M059J (cell line): ENCODE measurements around the gene RFX3. TPM values are rescaled to one million over a fixed set of nuclear protein-coding genes. Genes with fewer than 3 reads are reported as not detected.
A peak's percentile ranks its signal among the peaks of the same experiment; 100 is the strongest.

Experiments used
- DNase-seq: peaks from one replicate; pipeline ENCODE4 v3.0.0-alpha.2; 2012; ENCODE audit warnings: low read depth
- total RNA-seq: library from RNA; depleted of rRNA; stranded (reverse); fragments of >200 nt; shearing (Covaris generic); gene quantifications from 2 replicates; pipeline ENCODE4 v1.2.3, GENCODE V29; 2014

RFX3 gene
- total RNA-seq, 1 experiment from 2014 or later, result 3.1 TPM

DNA sequence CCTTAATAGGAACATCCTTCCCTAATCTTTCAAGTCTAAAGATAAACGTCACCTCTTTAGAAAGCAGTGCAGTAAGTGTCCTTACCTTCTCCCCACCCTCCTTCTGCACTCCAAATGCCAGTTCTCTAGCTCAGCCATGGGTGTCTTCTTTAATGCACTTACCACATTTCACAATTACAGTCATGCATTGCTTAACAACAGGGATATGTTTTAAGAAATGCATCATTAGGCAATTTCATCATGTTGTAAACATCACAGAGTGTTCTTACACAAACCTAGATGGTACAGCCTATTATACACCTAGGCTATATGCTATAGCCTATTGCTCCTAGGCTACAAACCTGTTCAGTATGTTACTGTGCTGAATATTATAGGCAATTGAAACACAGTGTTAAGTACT lies 91.2 kb downstream of the RFX3 start:
- no peak for DNase-seq

DNA sequence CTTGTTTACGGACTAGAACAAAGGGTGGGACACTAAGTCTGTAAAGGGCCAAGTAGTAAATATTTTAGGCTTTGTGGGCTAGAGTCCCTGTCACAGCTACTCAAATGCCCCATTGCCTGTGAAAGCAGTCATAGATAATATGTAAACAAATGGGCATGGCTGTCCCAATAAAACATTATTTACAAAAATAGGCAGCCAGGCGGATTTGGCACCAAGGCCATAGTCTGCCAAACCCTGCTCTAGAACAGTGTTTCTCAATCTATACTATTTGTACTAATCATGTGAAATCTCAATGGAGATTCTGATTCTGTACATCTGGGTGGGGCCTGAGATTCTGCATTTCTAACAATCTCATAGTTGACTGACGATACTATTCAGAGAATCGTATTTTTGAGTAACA lies 92.0 kb downstream of the RFX3 start:
- DNase-seq, result no peak

DNA sequence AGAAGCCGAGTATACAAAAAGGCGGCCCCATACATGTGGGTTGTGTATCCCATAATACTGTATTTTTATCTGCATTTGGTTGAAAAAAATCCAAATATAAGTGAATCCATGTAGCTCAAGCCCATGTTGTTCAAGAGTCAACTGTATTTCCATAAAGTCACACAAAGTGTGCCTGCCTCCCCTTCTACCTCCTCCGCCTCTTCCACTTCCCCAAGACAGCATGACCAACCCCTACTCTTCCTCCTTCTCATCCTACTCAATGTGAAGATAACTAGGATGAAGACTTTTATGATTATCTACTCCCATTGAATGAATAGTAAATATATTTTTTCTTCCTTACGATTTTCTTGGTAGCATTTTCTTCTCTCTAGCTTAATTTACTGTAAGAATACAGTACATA lies 92.7 kb downstream of the RFX3 start:
- no peak for DNase-seq

DNA sequence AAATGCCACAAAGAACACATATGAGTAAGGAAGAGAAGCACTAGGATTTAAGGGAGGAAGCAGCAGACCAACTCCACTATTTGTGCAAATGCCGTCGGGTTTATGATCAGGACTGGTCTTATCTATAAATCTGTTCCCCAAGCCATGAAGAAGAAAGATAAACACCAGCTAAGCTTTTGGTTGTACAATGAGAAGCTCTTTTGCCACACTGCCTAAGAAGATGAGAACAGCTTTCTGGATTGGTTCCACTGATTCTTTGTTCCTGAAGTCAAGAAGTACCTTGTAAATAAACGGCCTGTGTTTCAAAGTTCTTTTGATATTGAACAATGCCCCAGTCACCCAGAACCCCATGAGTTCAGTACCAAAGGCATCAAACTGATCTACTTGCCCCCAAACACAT lies 93.9 kb downstream of the RFX3 start:
- DNase-seq, result no peak

DNA sequence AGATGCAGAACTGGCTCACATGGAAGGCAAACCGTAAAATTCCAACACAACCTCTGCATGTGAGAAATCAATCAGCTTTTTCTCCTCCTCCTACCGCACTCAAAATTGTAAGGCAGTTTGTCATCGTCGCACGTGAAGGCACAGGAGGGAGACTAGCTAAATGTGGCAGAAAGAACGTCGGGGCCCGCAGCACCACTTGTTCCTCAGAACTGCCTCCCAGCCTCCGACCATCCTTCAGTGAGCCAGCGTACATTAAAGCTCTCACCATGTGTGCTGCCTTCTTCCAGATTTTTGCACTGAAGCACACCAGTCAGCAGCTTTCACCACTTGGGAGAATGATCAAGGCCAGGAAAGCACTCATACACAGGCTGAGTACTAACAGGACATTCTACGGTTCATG lies 105.9 kb downstream of the RFX3 start:
- DNase-seq, result no peak

DNA sequence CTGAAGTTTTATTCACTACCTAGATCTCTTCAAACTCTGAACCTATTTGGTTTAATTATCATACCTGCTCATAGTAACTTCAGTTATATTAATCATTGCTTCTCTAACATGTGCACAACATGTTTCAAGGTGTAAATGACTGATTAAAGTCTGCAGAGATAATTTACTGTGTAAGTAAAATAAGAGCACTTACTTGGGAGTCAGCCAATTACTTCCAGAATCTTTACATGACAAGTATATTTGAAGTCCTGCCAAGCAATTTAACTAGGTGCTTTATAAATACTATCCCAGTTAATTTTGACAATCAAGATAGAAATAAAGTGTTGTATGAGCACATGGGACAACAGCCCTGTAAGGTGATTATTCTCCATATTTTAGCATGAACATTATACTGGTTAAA lies 109.9 kb downstream of the RFX3 start:
- DNase-seq, result no peak

DNA sequence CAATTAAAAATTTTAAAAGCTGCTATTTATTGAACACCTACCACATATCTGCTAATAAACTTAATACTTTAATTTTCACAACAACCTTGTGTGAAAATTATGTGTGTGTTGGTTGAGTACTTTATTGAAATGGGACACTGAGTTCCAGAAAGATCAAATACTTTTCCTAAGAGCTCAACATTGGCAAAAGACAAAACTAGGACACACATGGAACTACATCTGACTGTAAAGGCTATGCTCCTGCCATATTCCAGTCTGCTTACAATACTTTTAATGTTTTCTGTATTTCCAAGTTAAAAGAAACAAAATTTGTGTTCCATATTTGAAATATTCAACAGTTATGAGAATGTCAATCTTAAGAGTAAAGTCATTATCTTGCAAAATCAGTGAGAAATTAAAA lies 111.8 kb downstream of the RFX3 start:
- no peak for DNase-seq

DNA sequence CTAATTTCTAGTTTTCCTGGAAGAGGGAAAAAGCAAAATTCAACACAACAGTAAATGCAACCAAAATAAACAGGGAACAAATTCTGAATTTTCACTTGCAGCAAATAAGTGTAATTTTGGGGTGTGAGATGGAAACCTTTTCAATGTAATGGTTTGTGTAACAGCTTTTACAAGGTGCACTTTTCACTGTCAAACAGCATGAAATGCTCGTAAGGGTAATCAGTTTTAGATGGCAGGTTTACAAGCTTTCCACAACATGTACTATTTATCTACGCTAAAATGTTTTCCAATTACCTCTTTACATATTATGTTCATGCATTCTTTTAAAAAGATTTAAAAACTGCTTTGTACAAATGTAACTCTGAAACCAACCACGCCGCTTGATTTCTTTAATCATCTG lies 115.3 kb downstream of the RFX3 start:
- no peak for DNase-seq

DNA sequence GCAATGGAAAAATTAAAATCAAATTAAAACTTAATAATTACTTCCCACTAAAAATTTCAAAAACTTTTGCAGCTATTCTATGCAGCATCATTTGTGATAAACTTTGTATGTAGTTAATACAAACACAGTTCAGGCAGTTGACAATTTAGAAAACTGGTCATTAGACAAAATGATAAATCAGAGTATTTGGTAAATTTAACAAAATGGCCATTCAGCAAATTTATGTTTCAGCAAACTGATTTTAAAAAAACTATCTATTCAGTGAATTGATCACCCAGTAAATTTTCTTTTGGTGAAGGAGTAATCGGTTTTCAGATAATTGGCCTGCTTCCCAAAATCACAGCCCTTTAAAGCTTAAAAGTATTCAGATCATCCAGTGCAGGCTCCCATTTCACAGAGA lies 116.3 kb downstream of the RFX3 start:
- no peak for DNase-seq

DNA sequence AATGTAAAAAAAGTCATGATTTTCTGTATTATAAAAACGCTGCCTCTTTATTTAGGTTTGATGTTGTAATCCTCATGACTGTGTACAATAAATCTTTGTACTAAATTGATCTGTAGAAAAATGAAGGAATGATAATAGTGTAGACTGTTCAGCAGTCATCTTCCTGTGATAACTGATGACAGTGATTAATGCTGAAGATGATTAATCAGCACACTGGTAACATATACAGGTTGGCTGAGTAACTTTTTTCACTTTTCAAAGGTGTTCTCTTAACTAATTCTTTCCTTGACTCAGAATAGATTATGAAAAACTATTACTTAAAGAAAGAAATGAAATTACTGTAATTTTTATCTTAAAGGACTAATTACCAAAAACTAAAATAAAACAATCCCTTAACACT lies 122.5 kb downstream of the RFX3 start:
- DNase-seq, result no peak

DNA sequence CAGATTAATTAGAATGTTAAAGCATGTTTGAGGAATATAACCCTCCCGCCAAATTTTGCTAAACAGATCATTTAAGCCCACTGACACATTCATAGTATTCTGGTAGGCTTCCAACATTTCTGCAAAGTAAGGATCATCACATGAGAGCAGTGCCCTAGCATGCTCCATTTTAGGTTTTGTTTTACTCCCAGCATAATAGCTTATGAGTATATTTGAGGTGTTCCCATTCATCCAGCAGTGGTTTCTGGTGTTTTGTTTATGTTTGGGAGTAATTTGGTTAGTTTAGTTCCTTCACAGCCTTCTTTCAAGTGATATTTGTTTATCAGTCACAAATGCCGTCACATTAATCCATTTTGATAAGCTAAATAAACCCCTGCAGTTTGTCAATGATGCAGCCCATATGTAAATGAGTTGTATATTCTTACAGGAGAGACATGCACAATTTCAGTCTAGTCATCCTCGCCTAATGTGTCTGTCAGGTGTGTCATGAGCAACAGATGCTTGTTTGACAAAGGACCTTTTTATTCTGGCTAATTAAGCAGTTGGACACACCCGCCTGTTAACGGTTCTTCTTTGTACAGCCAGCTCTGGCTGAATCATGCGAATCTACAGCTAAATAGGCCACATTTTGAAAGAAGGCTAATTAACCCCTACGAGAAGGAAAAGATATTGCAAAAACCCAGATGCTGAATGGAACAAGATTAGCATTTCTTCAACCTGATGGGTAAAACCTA lies 124.4 kb downstream of the RFX3 start:
- peak; percentile 16 for DNase-seq

DNA sequence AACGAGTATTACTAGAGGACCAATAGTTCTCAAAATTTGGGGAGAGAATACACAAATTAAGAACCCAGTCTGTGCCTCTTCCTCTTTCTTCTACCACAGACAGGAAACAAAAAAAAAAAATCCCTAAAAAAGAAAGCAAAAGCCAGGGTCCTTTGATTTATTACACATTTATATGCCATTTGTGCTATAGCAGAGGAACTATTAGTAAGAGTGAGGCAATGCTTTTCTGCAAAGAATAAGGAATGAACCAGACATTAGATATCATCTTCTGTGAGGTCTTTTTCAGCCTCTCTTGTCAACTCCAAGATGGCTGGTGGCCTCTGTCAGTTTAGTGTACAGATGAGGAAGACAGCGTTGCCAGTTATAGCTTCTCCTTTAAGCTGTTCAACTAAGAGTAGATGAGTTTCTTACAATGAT lies 127.6 kb downstream of the RFX3 start:
- DNase-seq, result no peak

DNA sequence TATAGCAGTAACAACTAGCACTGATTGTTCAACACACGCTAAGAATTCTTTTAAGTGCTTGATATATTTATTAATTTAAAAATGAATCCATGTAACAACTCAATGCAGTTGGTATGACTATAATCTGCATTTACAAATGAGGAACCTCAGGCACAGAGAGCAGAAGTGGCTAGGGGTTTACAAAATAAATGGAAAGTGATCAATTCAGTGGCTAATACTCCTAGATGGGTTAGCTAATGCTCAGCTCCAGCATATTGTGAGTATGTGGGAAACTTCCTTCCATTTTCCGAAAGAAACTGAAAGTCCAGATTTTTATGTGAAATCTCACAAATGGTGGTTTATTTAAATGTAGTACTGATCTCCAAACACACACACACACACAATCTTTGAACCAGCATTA lies 128.0 kb downstream of the RFX3 start:
- no peak for DNase-seq

DNA sequence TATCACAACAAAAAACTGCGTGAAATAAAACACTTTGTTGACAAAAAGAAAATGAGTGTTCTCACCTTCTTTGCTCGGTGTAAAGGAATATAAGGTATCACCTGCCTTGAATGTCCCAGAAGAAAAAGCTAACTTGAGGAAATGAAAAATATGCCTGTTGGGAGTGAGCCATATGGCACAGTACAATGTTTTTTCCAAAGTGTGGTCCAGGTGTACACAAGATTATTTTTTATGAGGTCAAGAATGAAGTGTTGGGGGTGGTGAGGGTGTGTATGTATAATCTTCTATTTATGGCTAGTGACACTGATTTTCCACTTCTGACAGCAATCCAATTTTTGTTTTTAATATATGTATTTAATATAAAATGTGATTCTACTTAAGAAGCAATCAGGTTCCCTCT lies 134.4 kb downstream of the RFX3 start:
- no peak for DNase-seq

DNA sequence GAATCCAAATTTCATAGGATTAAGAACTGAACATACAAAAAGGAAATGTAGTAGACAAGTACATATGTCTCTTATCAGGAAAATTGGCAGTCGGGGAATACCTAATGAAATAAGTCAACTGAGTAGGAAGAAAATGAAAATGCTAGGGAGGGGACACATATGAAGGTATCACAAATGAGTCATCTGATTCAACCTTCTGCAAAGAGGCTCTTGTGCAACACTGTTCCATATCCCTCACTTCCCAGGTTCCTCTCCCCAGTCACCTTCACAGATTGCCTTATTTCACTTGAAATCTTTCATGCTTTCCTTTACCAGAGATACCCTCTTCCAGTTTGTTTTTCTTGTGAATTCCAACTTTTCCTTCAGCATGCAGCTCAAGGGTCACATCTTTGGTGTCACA lies 139.0 kb downstream of the RFX3 start:
- peak; percentile 3 for DNase-seq

DNA sequence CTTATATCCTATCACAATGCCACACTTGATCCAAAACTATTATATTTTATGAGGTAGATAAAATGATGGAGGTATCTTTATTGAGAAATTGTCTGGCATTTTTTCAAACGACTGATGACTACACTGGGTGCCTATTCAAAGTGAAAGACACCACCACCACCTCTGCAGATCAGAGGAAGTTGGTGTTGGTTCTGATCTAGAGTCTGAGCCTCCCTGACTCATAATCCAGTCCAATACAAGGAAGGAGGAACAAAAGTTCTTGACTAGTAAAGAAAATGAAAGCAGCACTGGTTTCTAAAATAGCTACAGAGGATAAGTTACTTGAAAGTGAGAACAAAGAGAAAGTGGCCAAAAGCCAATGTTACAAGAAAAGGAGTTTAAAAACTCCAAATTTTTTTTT lies 139.9 kb downstream of the RFX3 start:
- DNase-seq, result no peak

DNA sequence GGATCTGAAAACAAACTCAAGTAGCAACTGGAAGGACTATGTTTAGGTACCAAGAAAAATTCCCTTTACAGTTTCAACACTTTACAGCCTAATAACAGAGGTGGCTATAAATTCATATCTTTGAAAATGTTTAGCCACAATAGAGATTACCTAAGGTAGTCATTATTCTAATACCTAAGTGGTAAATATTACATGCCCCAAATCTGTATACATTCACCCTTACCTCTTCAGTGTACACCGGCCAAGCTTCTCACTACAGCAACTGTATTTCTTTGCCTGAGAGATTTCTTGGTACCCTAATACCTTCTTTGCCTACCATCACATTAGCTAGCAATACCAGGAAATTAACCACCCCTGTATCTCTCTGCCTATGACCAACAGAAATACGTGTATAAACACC lies 154.0 kb downstream of the RFX3 start:
- no peak for DNase-seq

DNA sequence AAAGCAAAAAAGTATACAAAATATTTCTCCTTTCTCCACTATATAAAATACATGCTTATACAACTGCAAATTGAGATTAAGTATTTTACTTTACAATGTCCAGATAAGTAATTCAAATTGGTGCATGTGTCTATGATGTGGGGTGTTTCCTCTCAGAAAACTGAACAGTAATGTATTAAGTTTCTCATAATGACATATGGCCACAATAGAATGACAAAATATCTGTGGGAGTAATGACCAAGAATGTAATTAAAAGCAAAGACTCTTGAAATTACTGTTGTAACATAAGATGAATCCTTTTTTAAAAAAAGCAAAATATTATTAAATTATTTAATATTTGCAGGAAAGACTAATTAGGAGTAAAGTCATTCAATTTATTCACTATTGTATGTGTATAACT lies 155.1 kb downstream of the RFX3 start:
- no peak for DNase-seq

DNA sequence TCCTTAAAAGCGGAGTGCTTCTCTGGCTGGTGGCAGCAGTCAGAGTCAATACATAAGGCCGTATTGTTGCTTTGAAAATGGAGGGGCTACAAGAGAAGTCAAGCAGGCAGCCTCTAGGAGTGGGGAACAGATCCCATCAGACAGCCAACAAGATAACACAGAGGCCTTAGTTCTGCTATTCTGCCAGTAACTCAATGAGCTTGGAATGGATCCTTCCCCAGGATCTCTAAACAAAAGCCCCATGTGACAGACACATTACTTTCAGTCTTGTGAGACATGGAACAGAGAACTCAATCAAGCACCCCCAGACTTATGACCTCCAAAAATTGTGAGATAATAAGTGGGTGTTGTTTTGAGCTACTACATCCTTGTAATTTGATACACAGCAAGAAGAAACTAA lies 158.6 kb downstream of the RFX3 start:
- DNase-seq, result no peak

DNA sequence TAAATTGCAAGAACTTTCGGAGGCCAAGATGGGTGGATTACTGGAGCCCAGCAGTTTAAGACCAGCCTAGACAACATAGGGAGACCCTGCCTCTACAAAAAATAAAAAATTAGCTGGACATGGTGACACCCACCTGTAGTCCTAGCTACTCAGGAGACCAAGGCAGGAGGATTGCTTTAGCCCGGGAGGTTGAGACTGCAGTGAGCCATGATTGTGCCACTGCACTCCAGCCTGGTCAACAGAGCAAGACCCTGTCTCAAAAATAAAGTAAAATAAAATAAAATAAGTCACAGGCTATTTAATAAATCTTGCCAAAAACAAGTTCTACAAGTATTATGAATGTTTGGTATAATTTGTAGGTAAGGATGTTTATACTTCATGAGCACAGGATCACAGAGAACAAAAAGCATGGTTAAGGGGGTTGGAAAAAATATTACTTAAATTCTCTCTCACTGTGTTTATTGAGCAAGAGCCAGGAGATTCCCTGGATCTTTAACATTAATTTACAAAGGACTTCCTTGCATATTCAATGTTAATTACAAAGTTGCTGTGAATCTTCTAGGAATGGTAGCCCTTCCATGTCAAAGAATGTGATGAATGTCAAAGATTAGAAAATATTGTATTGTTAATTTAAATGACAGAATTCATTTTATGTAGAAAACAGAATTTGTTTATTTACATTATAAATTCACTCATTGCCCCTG lies 164.0 kb downstream of the RFX3 start:
- no peak for DNase-seq

DNA sequence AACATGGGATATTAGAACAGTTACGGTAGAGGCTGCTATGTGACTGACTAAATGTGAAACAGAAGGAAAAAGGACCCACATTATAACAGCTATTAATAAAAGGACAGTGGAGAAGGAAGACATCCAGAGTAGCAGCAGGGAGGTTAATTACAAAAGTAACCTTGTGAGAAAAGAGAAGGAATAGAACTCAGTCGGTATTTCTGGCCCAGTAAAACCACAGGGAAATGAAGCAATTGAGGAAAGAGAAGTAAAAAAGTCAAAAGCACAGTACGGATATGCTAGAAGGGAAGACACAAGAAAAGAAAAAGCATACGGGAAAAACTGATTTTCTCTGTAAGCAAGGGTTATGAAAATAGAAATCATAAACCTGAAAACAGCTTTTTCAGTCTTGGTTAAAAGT lies 164.7 kb downstream of the RFX3 start:
- DNase-seq, result no peak

DNA sequence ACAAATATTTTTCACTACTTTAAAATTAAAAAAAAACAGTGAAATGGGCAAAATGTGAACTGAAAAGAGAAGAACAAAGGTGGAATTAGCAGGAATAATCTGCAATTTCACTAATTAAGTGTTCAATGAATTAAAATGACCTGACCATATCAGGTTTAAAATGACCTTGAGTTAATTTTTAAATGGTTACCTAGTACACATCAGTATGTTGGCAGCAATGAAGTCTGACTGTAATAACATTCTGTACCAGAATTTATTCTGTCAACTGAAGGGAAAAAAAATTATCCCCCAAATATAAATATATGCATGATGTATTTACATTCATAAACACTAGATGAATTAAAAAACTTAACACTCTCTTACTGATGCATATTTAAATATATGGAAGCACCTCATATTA lies 165.6 kb downstream of the RFX3 start:
- no peak for DNase-seq

DNA sequence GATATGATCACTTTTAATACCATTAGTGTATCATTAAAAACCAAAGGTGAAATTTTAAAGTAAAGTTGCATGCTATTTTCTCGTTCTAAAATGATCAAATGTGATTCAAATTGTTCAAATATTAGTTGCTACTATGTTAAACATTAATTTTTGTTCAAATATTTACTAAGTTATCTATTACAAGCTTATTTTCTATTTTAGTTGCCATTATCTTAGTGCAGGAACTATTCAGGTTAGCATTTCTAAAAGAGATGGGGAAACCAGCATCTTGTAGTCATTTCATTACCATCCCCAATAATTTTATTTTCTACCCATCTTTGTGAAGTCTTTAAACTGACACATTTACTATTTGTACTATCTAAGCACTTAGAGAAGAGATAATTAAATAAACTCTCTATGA lies 166.0 kb downstream of the RFX3 start:
- no peak for DNase-seq
